DMS53 treated with DMSO at 0.1 percent for 48 hours (cell line): Measurements from ENCODE around the gene WRAP73.
"Not testable (repeated sequence)": the region's sequence is repeated elsewhere in the genome, so short reads cannot be mapped to it uniquely, and the experiment has no call there.

Source experiments
- DNase-seq: peaks from one replicate; lab custom pipeline; 2025; ENCODE audit not compliant: unreplicated experiment; lab: John Stamatoyannopoulos, UW

WRAP73 gene

DNA sequence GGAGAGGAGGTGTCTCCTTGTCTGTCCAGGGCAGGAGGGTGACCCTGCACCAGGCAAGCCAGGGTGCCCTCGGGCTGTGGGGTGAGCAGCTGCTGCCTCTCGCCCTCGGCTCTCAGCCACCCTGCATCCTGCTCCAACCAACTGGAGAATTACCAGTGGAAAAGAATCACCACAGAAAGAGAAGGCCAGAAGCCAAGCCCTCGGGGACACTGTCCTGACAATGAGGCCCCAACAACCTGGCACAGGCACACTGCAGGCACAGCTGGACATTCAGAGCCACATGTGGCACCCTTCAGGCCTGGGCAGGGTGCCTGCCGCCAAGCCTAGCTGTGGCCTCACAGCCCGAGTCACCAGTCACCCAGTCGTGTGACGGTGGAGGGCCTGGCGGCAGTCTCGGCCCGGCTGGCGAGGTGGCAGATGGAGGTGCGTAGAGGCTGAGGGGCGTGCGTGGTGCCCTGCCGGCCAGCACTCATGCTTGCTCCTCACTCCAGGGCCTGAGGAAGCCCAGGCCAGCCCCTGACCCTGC is 50.6 kb downstream of the WRAP73 start:
- no peak for DNase-seq

DNA sequence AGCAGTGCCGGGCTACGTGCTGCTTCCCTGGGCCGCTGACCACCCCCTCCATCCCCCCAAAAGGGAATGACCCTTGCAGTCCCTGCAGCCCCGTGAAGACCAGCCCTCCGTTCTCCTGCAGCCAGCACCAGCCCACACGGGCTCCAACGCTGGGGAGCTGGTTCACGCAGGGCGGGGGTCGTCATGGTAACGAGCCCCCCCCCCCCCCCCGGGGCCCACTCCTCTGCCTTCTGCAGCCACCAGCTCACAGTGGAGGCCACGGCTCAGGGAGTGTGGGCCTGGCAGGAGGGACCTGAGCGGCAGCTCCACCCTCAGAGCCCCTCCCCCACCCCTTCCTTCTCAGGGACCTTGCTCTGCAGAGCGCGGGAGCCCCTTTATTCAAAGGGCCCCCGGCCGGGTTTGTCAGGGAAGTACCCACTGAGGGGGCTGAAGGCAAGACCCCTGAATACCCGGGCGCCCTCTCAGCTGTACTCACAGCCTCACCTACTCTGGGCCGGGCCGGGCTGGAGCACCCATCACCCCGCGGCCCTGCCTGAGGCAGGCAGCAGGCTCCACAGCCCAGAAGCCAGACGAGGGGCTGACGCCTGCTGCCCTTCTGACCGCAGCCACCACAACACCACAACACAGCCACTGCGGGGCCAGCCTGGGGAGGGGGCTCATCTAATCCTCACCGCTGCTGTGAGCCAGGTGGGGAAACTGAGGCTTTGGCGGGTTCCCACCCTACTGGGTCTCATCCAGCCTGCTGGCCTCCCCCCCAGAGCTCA is 51.2 kb downstream of the WRAP73 start:
- DNase-seq: no peak

DNA sequence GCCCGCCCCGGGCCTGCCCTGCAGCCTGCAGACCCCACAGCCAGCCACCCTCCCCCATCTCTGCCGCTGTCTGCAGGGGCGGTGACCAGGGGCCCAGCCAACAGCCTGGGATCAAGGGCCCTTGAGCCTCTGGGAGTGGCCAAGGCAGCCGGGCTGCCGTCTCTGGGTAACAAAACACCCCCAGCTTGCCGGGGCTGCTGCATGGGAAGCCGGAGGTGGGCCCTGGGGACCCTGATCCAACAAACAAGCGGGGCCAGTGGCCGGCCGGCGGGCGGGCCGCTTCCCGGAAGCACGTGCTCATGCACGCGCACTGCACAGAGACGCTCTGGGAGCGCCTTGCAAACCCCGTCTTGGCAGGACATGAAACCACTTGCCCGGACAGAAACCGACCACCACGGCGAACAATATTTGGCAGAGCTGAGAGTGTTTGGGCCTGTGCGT is 51.8 kb downstream of the WRAP73 start:
- DNase-seq: no peak

DNA sequence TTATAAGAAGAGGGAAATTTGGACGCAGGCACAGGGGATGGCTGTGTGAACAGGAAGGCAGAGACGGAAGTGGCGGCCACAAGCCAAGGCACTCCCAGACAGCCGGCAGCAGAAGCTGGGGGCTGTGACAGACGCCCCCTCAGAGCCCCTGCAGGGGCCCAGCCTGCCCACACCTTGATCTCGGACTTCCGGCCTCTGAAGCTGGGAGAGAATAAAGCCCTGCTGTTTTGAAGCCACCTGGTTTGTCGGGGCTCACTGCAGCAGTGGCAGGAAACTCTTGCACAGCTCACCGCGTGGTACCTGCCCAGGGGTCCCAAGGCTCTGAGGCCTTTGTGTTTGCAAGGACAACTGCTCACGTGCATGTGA is 52.3 kb downstream of the WRAP73 start:
- DNase-seq: no peak

DNA sequence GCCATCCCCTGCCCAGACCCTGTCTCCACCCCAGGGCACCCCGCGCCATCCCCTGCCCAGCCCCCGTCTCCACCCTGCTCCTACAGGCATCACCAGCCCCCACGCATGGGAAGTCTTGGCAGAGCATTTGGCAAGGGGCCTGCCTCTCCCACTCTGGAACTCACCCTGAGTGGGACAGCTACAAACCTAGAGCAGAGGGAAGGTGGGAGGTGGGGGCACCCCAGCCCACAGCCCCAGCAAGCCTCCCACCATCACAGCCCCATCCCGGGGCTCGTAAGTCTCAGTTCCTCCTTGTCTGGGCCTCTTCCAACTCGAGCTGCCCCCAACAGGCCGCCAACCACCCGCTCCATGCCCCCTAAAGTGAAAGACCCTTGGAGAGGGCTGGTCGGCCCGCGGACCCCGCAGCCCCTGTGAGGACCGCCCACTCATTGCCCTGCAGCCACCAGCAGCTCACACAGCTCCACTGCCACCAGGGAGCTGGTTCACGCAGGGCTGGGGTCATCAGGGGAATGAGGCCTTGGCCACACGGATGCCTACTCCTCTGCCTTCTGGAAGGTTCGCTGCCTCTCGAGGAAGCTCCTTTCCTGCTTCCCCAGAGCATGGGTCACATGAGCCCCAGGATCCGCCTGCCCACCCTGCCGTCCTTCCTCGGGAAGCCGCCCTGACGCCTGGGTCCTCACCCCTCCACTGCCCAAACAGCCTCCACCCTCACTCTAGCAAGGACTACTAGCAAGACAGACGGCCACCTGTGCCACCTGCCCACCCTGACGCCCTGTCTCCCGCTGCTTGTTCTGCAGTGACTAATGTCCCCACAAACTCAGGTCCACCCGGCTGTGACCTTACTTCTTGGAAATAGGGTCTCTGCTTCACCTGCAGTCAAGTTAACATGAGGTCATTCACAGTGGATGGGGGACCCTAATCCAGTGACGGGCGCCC is 53.0 kb downstream of the WRAP73 start:
- DNase-seq: no peak

DNA sequence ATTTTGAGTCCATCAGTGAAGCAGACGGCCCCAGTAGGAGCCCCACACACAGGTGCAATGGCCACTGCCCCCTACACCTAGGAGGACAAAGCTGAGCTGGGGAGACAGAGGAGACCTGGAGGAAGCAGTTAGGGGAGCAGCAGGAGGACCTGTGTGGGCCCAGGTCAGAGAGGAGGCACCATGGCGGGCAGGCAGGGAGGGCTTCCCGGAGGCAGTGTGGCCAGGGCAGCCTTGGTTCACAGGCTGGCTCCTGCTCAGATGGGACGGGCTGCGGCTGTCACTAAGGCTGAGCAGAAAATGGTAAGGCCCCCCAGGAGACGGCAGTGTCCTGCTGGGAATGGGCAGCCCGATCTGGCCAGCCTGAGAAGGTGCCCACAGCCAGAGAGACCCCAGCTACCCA is 54.0 kb downstream of the WRAP73 start:
- no peak for DNase-seq

DNA sequence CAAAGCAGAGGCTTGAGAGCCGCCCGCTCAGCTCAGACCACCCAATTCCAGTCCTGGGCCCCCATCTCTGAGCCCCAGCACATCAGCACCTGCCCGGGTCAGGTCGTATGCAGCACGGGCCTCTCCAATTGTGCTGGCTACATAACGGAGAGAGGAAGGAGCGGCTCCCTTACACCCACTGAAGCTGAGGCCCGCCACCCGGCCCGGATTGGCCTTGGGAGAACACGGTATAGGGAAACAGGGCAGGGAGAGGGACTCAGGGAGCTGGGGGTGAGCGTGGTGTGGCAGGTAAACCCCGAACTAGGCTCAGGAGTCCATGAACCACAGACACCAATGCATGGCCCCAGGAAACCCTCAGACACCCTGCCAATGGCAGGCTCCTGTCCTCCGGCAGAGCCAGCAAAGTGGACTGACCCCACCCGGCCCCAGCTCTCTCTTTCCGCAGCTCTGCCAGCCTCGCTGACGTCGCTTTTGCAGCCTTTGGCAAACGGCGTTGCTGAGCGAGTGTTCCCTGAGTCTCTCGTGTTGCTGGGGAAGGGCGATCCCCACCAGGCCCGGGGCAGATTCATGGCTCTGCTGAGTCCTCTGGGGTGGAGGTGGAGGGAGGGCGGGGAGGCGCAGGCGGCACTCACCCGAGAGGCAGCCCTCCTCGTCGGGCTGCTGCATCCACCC is 55.1 kb downstream of the WRAP73 start:
- DNase-seq: no peak

DNA sequence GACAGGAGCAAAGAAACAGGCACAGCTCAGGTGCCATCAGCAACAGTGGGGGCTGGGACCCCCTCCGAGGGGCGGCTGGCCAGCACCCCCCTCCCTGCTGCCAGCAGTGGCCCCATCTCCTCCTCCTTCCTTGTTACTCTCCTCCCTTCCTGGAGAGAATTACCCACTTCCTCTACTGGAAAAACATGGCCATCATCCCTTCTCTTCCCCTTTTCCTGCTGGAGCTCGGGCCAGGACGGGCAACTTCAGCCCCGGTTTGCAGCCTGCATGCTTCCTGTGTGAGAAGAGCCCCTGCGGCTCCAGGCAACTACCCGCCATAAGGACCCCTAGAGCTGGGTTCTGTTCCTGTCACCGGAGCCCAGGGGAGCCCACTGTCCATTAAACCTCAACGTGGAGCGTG is 56.2 kb downstream of the WRAP73 start:
- DNase-seq: no peak

DNA sequence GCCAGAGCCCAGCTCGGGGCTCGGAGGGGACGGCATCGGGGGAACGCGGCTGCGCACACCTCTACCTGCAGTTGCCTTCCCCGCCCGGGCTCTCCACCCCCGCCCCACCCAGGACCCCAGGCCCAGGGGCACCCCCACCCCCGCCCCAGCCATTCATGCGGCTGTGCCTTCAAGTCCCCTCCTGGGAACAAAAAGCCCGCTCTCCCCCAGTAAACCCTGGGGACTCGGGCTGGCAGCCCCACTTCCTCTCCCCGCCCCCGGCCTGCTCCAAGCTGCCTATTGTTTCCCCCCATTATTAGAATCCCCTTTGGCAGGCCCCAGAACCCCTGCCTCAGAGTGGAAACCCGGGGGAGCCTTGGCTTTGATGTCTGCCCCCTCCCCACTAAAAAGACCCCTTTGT is 56.6 kb downstream of the WRAP73 start:
- no peak for DNase-seq

DNA sequence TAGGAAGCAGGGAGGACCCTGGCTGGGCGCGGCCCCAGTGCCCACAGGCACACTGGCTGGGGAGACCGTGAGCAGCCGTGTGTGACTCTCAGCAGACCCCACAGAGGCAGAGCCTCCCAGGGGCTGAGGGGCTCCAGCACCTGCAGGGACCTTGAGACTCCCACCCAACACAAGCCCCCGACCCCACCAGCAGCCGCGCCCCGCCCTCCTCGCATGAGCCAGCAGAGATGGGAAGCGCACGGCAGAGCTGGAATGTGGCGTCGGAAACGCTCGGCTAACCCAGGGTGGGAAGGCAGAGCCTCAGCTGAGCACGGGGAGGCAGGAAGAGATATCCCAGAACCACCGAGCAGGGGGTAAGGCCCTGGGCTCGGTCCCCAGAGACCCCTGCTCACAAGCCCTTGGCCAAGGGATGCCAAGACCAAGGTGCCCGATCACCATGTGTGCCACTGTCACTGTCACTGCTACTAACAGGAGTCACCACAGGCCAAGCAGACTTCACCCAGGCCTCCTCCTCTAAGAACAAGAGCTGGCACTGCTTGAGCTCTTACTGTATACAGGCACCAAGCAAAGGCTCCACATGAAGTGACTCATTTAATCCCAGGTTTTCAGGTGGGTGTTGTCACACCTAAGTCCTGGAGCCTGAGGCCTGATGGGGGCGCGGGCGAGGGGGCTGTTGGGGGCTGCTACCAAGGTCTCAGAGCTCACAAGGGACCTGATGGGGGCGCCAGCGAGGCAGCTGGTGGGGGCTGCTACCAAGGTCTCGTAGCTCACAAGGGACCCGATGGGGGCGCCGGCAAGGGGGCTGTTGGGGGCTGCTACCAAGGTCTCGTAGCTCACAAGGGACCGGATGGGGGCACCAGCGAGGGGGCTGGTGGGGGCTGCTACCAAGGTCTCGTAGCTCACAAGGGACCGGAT is 58.7 kb downstream of the WRAP73 start:
- no peak for DNase-seq

DNA sequence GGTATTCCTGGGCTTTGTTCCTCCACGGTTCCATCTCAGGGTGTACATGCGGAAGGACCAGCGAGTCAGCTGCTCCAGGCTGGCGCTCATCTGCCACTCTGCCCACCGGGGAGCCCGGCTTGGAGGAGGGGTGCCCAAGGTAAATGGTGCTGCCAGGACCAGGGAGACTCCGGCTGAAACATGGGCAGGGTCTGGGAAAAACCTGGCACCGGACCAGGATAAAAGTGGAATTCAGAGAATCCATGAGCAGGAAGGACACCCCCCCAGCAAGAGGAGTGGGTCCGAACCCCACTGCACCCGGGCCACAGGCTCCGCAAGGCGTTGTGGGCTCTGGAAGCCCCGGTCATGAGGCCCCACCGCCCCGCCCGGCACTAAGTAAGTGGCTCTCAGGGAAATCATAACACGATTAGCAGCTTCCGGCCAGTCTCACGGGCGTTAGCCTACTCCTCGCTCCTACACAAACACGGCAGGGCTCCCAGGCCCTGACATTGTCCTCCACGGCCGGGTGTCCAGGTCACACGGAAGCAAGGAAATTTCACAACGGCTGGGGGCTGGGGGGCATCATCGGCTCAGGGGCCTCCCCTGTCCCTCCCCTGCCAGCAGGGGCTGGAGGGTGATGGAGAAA is 59.7 kb downstream of the WRAP73 start:
- DNase-seq: no peak

DNA sequence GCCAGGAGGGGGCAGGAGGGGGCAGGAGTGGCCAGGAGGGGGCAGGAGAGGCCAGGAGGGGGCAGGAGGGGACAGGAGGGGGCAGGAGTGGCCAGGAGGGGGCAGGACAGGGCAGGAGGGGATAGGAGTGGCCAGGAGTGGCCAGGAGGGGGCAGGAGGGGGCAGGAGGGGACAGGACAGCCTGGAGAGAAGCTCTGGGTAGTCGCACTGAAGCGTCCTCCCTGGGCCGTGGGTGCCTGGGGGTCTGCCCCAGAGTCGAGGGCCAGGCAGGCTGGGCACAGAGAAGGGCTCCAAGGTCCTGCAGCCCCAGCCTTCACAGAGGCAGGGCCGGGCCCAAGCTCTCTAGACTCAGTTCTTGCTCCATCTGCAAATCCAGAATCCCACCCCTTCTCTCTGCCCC is 61.5 kb downstream of the WRAP73 start:
- no peak for DNase-seq

DNA sequence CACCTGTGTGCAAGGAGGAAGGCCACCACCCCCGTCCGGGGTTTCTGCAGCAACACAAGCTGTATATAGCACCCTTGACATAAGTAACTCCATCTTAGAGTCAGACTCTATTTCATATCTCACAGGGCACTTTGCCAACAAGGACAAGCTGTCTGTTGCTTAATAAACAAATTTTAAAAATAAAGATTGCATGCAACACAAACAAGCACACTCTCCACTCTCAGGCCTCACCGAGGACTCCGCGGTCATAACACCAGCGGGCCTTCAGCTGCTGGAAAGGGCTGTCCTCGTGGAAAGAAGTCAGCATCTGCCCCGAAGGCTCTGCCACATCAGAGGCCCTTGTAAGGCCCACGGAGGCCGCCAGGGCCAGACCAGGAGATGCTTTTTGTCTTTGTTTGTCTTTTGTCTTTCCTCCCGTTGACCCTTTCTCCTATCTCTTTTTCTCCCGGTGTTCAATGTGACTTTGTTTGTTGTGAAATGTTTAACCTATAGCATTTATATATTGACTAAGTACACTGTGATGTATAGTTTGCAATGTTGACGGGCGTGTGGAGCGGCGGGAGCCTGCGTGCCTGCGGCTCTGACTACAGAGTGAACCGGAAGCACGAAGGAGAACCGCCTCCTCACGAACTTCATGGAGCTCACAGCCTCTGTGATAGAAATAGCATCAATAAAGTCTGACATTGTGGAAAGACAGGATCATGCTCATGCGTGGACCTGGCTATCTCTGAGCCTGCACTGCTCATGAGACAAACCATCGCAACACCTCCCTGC is 62.7 kb downstream of the WRAP73 start:
- no peak for DNase-seq

DNA sequence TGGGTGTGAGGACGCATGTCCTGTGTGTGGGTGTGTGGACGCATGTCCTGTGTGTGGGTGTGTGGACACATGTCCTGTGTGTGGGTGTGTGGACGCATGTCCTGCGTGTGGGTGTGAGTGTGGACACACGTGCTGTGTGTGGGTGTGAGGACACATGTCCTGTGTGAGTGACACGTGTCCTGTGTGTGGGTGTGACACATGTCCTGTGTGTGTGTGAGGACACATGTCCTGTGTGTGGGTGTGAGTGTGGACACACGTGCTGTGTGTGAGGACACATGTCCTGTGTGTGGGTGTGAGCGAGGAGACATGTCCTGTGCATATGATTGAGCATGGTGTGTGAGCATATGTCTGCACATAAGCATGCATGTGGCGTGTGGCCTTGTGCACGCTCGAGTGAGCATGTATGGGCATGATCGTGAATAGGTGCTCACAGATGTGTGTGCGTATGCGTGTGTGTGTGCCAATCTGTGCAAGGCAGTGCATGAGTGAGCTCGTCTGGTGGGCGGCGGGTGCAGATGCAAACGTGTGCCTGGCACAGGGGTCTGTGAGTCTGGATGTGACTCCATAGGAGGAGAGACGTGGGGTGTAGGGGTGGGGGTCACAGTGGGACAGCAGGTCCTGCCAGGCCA is 63.8 kb downstream of the WRAP73 start:
- no peak for DNase-seq

DNA sequence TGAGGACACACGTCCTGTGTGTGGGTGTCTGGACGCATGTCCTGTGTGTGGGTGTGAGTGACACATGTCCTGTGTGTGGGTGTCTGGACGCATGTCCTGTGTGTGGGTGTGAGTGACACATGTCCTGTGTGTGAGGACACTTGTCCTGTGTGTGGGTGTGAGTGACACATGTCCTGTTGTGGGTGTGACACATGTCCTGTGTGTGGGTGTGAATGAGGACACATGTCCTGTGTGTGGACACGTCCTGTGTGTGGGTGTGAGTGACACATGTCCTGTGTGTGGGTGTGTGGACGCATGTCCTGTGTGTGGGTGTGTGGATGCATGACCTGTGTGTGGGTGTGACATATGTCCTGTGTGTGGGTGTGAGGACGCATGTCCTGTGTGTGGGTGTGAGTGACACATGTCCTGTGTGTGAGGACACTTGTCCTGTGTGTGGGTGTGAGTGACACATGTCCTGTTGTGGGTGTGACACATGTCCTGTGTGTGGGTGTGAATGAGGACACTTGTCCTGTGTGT is 64.5 kb downstream of the WRAP73 start:
- not testable (repeated sequence) for DNase-seq

DNA sequence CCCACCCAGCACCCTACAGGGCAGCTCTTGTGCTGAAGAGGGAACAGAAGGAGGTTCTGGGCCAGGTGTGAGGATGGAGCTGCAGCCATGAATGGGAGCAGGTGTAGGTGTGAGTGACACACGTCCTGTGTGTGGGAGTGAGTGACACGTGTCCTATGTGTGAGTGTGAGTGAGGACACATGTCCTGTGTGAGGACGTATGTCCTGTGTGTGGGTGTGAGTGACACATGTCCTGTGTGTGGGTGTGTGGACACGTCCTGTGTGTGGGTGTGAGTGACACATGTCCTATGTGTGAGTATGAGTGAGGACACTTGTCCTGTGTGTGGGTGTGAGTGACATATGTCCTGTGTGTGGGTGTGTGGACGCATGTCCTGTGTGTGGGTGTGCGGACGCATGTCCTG is 65.0 kb downstream of the WRAP73 start:
- no peak for DNase-seq

DNA sequence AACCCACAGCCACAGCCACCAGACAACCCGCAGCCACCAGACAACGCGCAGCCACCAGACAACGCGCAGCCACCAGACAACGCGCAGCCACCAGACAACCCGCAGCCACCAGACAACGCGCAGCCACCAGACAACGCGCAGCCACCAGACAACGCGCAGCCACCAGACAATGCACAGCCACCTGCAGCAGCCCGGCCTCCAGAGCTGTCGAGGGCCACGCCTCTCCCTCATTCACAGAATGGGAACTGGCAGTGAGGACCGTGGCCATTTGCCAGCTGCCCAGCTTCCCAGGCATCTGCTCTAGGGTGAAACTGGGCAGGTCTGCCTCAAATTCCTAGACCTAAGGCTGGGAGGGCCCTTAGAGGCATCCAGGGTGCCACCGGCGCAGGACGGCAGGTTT is 66.2 kb downstream of the WRAP73 start:
- DNase-seq: not testable (repeated sequence)

DNA sequence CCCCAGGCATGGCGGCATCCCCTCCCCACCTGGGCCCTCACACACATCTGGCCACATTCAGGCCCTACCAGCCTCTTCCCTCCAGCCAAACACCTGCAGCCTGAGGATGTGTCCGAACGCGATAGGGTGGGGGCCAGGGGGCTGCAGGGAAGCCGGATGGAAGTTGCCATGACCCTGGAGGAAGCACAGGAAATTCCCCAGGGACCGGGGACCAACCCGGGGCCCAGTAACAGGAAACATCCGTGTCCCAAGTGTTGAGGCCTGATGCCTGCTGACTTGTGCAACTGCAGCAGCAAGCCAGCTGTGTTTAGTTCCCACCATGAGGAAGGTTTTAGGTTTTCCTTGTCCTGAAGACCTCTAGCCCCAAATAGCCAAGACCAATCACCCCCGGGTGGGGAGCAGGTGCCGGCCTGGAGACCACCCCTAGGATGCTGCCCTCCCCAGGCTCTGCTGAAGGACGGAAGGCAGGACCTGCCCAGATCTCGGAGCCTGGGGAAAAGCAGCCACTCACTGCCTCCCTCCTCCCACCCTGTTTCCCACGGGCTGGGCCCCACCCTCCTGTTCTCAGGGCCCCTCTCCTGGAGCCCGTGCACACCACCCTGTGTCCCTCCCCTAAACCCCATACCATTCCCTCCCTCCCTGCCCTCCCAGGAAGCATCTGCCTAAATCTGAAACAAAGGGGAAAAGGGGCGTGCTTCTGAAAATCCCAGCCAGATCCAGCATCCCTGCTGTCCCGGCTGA is 68.4 kb downstream of the WRAP73 start:
- DNase-seq: no peak
